LoVo (cell line): ENCODE data around the gene NOTCH2.

ENCODE experiments used
- DNase-seq: peaks from one replicate; pipeline ENCODE4 v3.0.0-alpha.2; 2016; ENCODE audit warnings: low spot score

The NOTCH2 gene

GRCh38 chr1:119941392-119941791 lies 128.1 kb downstream of the NOTCH2 start:
- DNase-seq, result no peak

- DNase-seq, result no peak
Observed at GRCh38 chr1:119940697-119941096, 128.8 kb downstream of the NOTCH2 start.

- DNase-seq, result no peak
Observed at GRCh38 chr1:119937198-119937597, 132.3 kb downstream of the NOTCH2 start.

GRCh38 chr1:119935915-119936314 lies 133.5 kb downstream of the NOTCH2 start:
- DNase-seq, result no peak

- DNase-seq, result no peak
Observed at GRCh38 chr1:119935373-119935772, 134.1 kb downstream of the NOTCH2 start.

- DNase-seq, result no peak
Observed at GRCh38 chr1:119933397-119933796, 136.1 kb downstream of the NOTCH2 start.

- no peak for DNase-seq
Observed at GRCh38 chr1:119929643-119930315, 139.7 kb downstream of the NOTCH2 start.

GRCh38 chr1:119926553-119926952 lies 142.9 kb downstream of the NOTCH2 start:
- DNase-seq, result no peak

- DNase-seq, result no peak
Observed at GRCh38 chr1:119924948-119925898, 144.2 kb downstream of the NOTCH2 start.

GRCh38 chr1:119920104-119920968 lies 149.1 kb downstream of the NOTCH2 start:
- DNase-seq, result no peak

- DNase-seq, result no peak
Observed at GRCh38 chr1:119919241-119919640, 150.2 kb downstream of the NOTCH2 start.

GRCh38 chr1:119918301-119918700 lies 151.2 kb downstream of the NOTCH2 start:
- no peak for DNase-seq

GRCh38 chr1:119917304-119918055 lies 152.0 kb downstream of the NOTCH2 start:
- DNase-seq, result no peak

- no peak for DNase-seq
Observed at GRCh38 chr1:119915517-119915916, 153.9 kb downstream of the NOTCH2 start.

GRCh38 chr1:119914071-119914470 lies 155.4 kb downstream of the NOTCH2 start:
- no peak for DNase-seq

GRCh38 chr1:119912963-119913362 lies 156.5 kb downstream of the NOTCH2 start:
- DNase-seq, result no peak

GRCh38 chr1:119911775-119912174 lies 157.7 kb downstream of the NOTCH2 start:
- DNase-seq, result no peak

- DNase-seq, result no peak
Observed at GRCh38 chr1:119910618-119911017, 158.8 kb downstream of the NOTCH2 start.

GRCh38 chr1:119909890-119910596 lies 159.4 kb downstream of the NOTCH2 start:
- DNase-seq, result no peak

GRCh38 chr1:119908661-119909060 lies 160.8 kb downstream of the NOTCH2 start:
- no peak for DNase-seq
